Measurements from ENCODE around the gene COL4A4.

COL4A4 gene

GRCh38 chr2:227118353-227118752 is 45.7 kb downstream of the COL4A4 start:
- Histone ChIP-seq H3K4me2 (ENCODE audit: low read depth, low read length, poor library complexity, severe bottlenecking) (no peak overlapping the region), H2AFZ (ENCODE audit: low read depth, low read length, severe bottlenecking) (no peak overlapping the region), H3K9me3 (ENCODE audit: insufficient read depth, low read length) (no peaks in the 10 kb centered on the region), H3K4me3 (ENCODE audit: insufficient read depth, low read length, poor library complexity, severe bottlenecking) (no peak overlapping the region), H3K9ac (ENCODE audit: low read length) (no peak overlapping the region), H3K79me2 (ENCODE audit: insufficient read depth, low read length) (no peaks in the 10 kb centered on the region), H4K20me1 (ENCODE audit: low read depth, low read length) (no peaks in the 10 kb centered on the region), H3K36me3 (ENCODE audit: low read length) (no peaks in the 10 kb centered on the region; the same call in 1 of the 2 replicates), H3F3A (ENCODE audit: insufficient read depth) (no peaks in the 10 kb centered on the region), H3K27ac (ENCODE audit: low read depth, low read length) (no peak overlapping the region), H3K9me2 (replicated peaks; ENCODE audit: insufficient read depth, low read length) (no peaks in the 10 kb centered on the region), H3K27me3 (ENCODE audit: low read length) (no peaks in the 10 kb centered on the region)
- no peak for TF ChIP-seq EZH2phosphoT487 (conservative IDR thresholded peaks at IDR 0.05; ENCODE audit: low read length)
- no peak for TF ChIP-seq CTCF (IDR thresholded peaks at IDR 0.05; ENCODE audit: insufficient read depth, low read length, poor library complexity, severe bottlenecking)

GRCh38 chr2:227117852-227118251 is 46.2 kb downstream of the COL4A4 start:
- no peaks in the 10 kb centered on the region for H3K9me3 ChIP-seq (ENCODE audit: insufficient read depth, low read length)
- no peaks in the 10 kb centered on the region; the same call in 1 of the 2 replicates for H3K36me3 ChIP-seq (ENCODE audit: low read length)
- H3K27ac ChIP-seq (ENCODE audit: low read depth, low read length), result no peak overlapping the region
- H3K4me2 ChIP-seq (ENCODE audit: low read depth, low read length, poor library complexity, severe bottlenecking), result no peak overlapping the region
- H2AFZ ChIP-seq (ENCODE audit: low read depth, low read length, severe bottlenecking), result no peak overlapping the region
- no peaks in the 10 kb centered on the region for H3F3A ChIP-seq (ENCODE audit: insufficient read depth)
- TF ChIP-seq CTCF (IDR thresholded peaks at IDR 0.05; ENCODE audit: insufficient read depth, low read length, poor library complexity, severe bottlenecking), result no peak
- TF ChIP-seq EZH2phosphoT487 (conservative IDR thresholded peaks at IDR 0.05; ENCODE audit: low read length), result no peak
- no peak overlapping the region for H3K4me3 ChIP-seq (ENCODE audit: insufficient read depth, low read length, poor library complexity, severe bottlenecking)
- H3K27me3 ChIP-seq (ENCODE audit: low read length), result no peaks in the 10 kb centered on the region
- H4K20me1 ChIP-seq (ENCODE audit: low read depth, low read length), result no peaks in the 10 kb centered on the region
- no peak overlapping the region for H3K9ac ChIP-seq (ENCODE audit: low read length)
- no peaks in the 10 kb centered on the region for H3K79me2 ChIP-seq (ENCODE audit: insufficient read depth, low read length)
- H3K9me2 ChIP-seq (replicated peaks; ENCODE audit: insufficient read depth, low read length), result no peaks in the 10 kb centered on the region

- Histone ChIP-seq H3F3A (ENCODE audit: insufficient read depth) (no peaks in the 10 kb centered on the region), H3K27ac (ENCODE audit: low read depth, low read length) (no peak overlapping the region), H4K20me1 (ENCODE audit: low read depth, low read length) (no peaks in the 10 kb centered on the region), H3K27me3 (ENCODE audit: low read length) (no peaks in the 10 kb centered on the region), H3K79me2 (ENCODE audit: insufficient read depth, low read length) (no peaks in the 10 kb centered on the region), H3K4me3 (ENCODE audit: insufficient read depth, low read length, poor library complexity, severe bottlenecking) (no peak overlapping the region), H3K9me3 (ENCODE audit: insufficient read depth, low read length) (no peaks in the 10 kb centered on the region), H3K9me2 (replicated peaks; ENCODE audit: insufficient read depth, low read length) (no peaks in the 10 kb centered on the region), H2AFZ (ENCODE audit: low read depth, low read length, severe bottlenecking) (no peak overlapping the region), H3K9ac (ENCODE audit: low read length) (no peak overlapping the region), H3K36me3 (ENCODE audit: low read length) (no peaks in the 10 kb centered on the region; the same call in 1 of the 2 replicates), H3K4me2 (ENCODE audit: low read depth, low read length, poor library complexity, severe bottlenecking) (no peak overlapping the region)
- TF ChIP-seq CTCF (IDR thresholded peaks at IDR 0.05; ENCODE audit: insufficient read depth, low read length, poor library complexity, severe bottlenecking), result no peak
- no peak for TF ChIP-seq EZH2phosphoT487 (conservative IDR thresholded peaks at IDR 0.05; ENCODE audit: low read length)
Observed at GRCh38 chr2:227117027-227117426, 47.0 kb downstream of the COL4A4 start.

Data from SU-DHL-6 (cell line).